HCT116 (cell line): ENCODE results near the gene SLC22A4. TPM values are rescaled to one million over a fixed set of nuclear protein-coding genes. Genes with fewer than 3 reads are reported as not detected.

ENCODE experiments used
- ATAC-seq: fragments of 200-7000 bp; cut with Tn5 transposase; 2 replicates; pipeline ENCODE4 v1.9.1; 2020; ENCODE audit warnings: mild to moderate bottlenecking, moderate library complexity
- BruUV-seq: library from RNA; stranded (reverse); fragments of 400-500 nt; replicated peaks from 2 replicates; lab custom pipeline; 2021; lab: Mats Ljungman, UMichigan
- CTCF ChIA-PET: fragments of 300-600 bp; sonication (Branson Sonifier 250); formaldehyde crosslinking; loops from one replicate; lab custom pipeline; 2021; ENCODE audit warnings: antibody characterized with exemption; lab: Charles Lee
- POLR2A ChIA-PET: fragments of 300-600, 350-600 bp; sonication (Branson Sonifier 250); formaldehyde crosslinking; loops from one replicate; lab custom pipeline; 2021; ENCODE audit warnings: antibody characterized with exemption; lab: Charles Lee
- RAD21 ChIA-PET, 2 experiments: fragments of 300-600 bp; sonication (Branson Sonifier 250); formaldehyde crosslinking; loops; one replicate each; lab custom pipeline; 2023; ENCODE audit warnings: low total read pairs in 2 of 2; ENCODE audit not compliant: uncharacterized antibody in 2 of 2, unreplicated experiment in 2 of 2, low non-redundant PET in 1 of 2; lab: Charles Lee
- DNase-seq: peaks from one replicate; pipeline ENCODE4 v3.0.0-alpha.2; 2010; ENCODE audit warnings: low read depth, low spot score
- H2AFZ ChIP-seq: fragments of 200-600 bp; shearing (Covaris generic), sonication (generic); 2 replicates; pipeline ENCODE4 v1.6.1; 2017; ENCODE audit warnings: low read depth, mixed run types, mixed read lengths, antibody characterized with exemption, low read length; ENCODE audit not compliant: poor library complexity, severe bottlenecking
- H3K27ac ChIP-seq: 2 replicates; pipeline ENCODE4 v1.5.1; 2012; ENCODE audit warnings: low read depth, low read length
- H3K27me3 ChIP-seq: fragments of 200-600 bp; sonication (generic); 2 replicates; pipeline ENCODE4 v1.6.1; 2016; ENCODE audit warnings: mixed run types, low read length, mixed read lengths; ENCODE audit not compliant: insufficient read depth
- H3K36me3 ChIP-seq, 2 experiments: fragments of 200-500 bp in 1 of 2; fragments of 200-600 bp in 1 of 2; sonication (Bioruptor generic) in 1 of 2; sonication (generic) in 1 of 2; 2 replicates each; pipeline versions ENCODE4 v1.5.1 to v1.6.1; 2014 to 2016; ENCODE audit warnings: low read length in 2 of 2, inconsistent platforms in 1 of 2, mixed read lengths in 1 of 2, mixed run types in 1 of 2; ENCODE audit not compliant: insufficient read depth in 2 of 2, control insufficient read depth in 1 of 2
- H3K4me1 ChIP-seq, 2 experiments: fragments of 200-600 bp in 1 of 2; sonication (generic) in 1 of 2; 2 replicates each; pipeline versions ENCODE4 v1.5.1 to v1.6.1; 2012 to 2017; ENCODE audit warnings: low read length in 2 of 2, inconsistent platforms in 1 of 2, mild to moderate bottlenecking in 1 of 2, mixed read lengths in 1 of 2, mixed run types in 1 of 2, moderate library complexity in 1 of 2; ENCODE audit not compliant: insufficient read depth in 2 of 2, control insufficient read depth in 1 of 2
- H3K4me2 ChIP-seq: fragments of 200-600 bp; sonication (generic); 2 replicates; pipeline ENCODE4 v1.6.1; 2017; ENCODE audit warnings: mixed run types, low read length, mixed read lengths
- H3K4me3 ChIP-seq, 2 experiments: fragments of 200-600 bp in 1 of 2; sonication (generic) in 1 of 2; replicated peaks in 1 of 2; 2 replicates each; pipeline ENCODE4 v1.5.1; 2011 to 2016; ENCODE audit warnings: low read length in 2 of 2, control low read depth in 1 of 2, low read depth in 1 of 2, mild to moderate bottlenecking in 1 of 2, mixed read lengths in 1 of 2, mixed run types in 1 of 2
- H3K79me2 ChIP-seq: fragments of 200-600 bp; sonication (generic); 2 replicates; pipeline ENCODE4 v1.6.1; 2017; ENCODE audit warnings: mild to moderate bottlenecking, mixed run types, low read length, moderate library complexity, mixed read lengths; ENCODE audit not compliant: insufficient read depth
- H3K9ac ChIP-seq: fragments of 200-600 bp; sonication (generic); 2 replicates; pipeline ENCODE4 v1.6.1; 2016; ENCODE audit warnings: low read length, mixed read lengths
- H3K9me2 ChIP-seq: fragments of 200-600 bp; sonication (generic), shearing (Covaris generic); 2 replicates; pipeline ENCODE4 v1.6.1; 2017; ENCODE audit warnings: mixed run types, mild to moderate bottlenecking, moderate library complexity; ENCODE audit not compliant: insufficient read depth
- H3K9me3 ChIP-seq, 2 experiments: fragments of 200-500 bp in 1 of 2; fragments of 200-600 bp in 1 of 2; sonication (Bioruptor generic) in 1 of 2; sonication (generic) in 1 of 2; 2 replicates each; pipeline ENCODE4 v1.6.1; 2014 to 2017; ENCODE audit warnings: low read length in 2 of 2, mixed read lengths in 2 of 2, inconsistent platforms in 1 of 2, low read depth in 1 of 2, mild to moderate bottlenecking in 1 of 2, mixed run types in 1 of 2, moderate library complexity in 1 of 2; ENCODE audit not compliant: control insufficient read depth in 1 of 2, insufficient read depth in 1 of 2
- H4K20me1 ChIP-seq: fragments of 200-600 bp; sonication (generic), shearing (Covaris generic); 2 replicates; pipeline ENCODE4 v1.6.1; 2017; ENCODE audit warnings: mixed run types, mild to moderate bottlenecking, moderate library complexity; ENCODE audit not compliant: insufficient read depth
- CEBPB ChIP-seq: IDR thresholded peaks from 2 replicates; pipeline ENCODE4 v1.6.1; 2012; ENCODE audit warnings: low read depth
- SIN3A ChIP-seq: IDR thresholded peaks from 2 replicates; pipeline ENCODE4 v1.6.1; 2012; ENCODE audit warnings: low read depth
- SRF ChIP-seq: IDR thresholded peaks from 2 replicates; pipeline ENCODE4 v1.6.1; 2012; ENCODE audit warnings: low read depth
- TCF7L2 ChIP-seq: IDR thresholded peaks from 2 replicates; pipeline ENCODE4 v1.7.0; 2011; ENCODE audit warnings: borderline replicate concordance, inconsistent platforms; ENCODE audit not compliant: insufficient read depth, insufficient read length; ENCODE audit errors: extremely low read depth
- intact Hi-C: fragments of 100-400 bp; cut with micrococcal nuclease; formaldehyde crosslinking; loops from 2 replicates; pipeline ENCODE4 v1.10.0; 2022
- total RNA-seq: library from RNA; stranded (reverse); gene quantifications from one replicate; pipeline ENCODE4 v1.2.1, GENCODE V29; 2021; ENCODE audit not compliant: unreplicated experiment
- TF ChIP-seq, protein P1 (sequence below), 3 experiments: fragments of 200-600 bp in 1 of 3; sonication (generic) in 1 of 3; IDR thresholded peaks in 2 of 3; conservative IDR thresholded peaks in 1 of 3; 2 replicates each; pipeline ENCODE4 v1.5.1; 2012 to 2017; ENCODE audit warnings: low read depth in 2 of 3, low read length in 2 of 3, antibody characterized with exemption in 1 of 3, borderline replicate concordance in 1 of 3, control low read depth in 1 of 3, mild to moderate bottlenecking in 1 of 3, mixed read lengths in 1 of 3, mixed run types in 1 of 3, moderate library complexity in 1 of 3; ENCODE audit not compliant: insufficient read depth in 1 of 3
- TF ChIP-seq, protein P2 (sequence below): IDR thresholded peaks from 2 replicates; pipeline ENCODE4 v1.6.1; 2012

SLC22A4 gene
- total RNA-seq, 1 experiment from 2014 or later, result 0.59 TPM

DNA sequence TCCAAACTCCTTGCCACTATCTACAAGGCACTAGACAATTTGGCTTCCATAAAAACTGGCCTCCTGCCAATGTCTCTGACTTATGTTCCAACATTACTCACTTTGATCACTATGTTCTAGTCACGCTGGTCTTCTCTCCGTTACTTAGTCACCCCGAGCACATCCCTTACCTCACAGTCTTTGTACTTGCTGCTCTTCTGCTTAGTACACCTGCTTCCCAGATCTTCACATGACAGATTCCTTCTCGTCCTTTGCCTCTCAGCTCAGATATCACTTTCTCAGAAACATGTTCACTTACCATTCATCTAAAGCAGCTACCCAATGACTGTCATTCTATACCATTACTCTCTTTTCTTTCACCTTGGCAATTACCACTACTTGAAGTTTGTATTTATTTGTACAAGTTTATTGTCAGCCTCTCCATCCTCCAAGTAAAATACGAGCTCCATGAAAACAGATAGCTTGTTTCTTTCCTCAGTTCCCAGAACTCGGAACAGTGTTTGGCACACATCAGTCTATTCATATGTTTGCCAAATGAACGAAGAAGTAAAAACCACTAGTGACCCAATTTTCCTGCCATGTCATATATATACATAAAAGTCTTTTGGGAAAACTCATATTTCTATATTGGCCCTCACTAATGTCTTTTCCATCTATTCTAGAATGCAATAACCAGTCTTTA, 69.4 kb downstream of the SLC22A4 start:
- peak; percentile 47 for DNase-seq
- no peaks in the 10 kb centered on the region for H3K9me2 ChIP-seq
- ChIA-PET RAD21 (no interaction called here), POLR2A (no interaction called here), CTCF (no interaction called here)
- TF ChIP-seq TCF7L2, result peak; percentile 54
- TF ChIP-seq CEBPB, result no peak
- TF ChIP-seq SIN3A, result 0 out of 2 replicates have a peak, but pooled peaks have one; percentile 29
- H3K79me2 ChIP-seq, result no peaks in the 10 kb centered on the region
- 0 out of 4 replicates have a peak, but pooled peaks cover 0 to 5% of the 10 kb centered on the region in 2 experiments for H3K36me3 ChIP-seq
- H3K4me3 ChIP-seq, result 0 out of 4 replicates have a peak overlapping the region, but pooled peaks of 1 of the 2 experiments have one; percentile 9
- intact Hi-C loops, result loop anchor here (10.0 kb wide), 1 partner anchor 189 kb away; no protein-coding TSS in a partner anchor
- H3K9me3 ChIP-seq, result no peaks in the 10 kb centered on the region
- H3K4me2 ChIP-seq, result peak overlapping the region; percentile 44
- BruUV-seq, result no TSS peak
- H3K4me1 ChIP-seq, result peaks cover 18 to 35% of the 10 kb centered on the region in 2 experiments
- H4K20me1 ChIP-seq, result no peaks in the 10 kb centered on the region
- H2AFZ ChIP-seq, result no peak overlapping the region
- peak; percentile 71 for ATAC-seq
- H3K27ac ChIP-seq, result no peak overlapping the region
- H3K27me3 ChIP-seq, result no peaks in the 10 kb centered on the region
- H3K9ac ChIP-seq, result no peak overlapping the region

DNA sequence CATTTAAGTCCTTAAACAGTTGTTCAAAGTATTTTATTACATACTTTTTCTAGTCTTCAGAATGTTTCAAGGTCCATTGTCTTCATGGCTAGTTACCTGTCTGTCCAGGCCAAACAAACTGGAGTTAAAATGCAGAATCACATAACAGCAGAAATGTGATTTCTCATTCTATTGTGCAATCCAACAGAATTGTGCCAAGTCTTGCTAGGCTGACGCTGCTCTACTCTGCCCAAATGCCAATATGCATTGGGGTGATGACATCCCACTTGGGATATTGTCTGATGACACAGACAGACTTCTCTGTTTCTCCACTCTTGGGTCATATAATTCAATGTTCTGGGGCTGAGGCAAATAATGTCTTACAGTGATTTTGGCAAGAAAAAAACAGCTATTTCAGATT, 70.1 kb downstream of the SLC22A4 start:
- Histone ChIP-seq H2AFZ (no peak overlapping the region), H3K4me3 (no peak overlapping the region), H3K9me2 (no peaks in the 10 kb centered on the region), H3K4me1 (peaks cover 18 to 40% of the 10 kb centered on the region in 2 experiments), H3K9me3 (no peaks in the 10 kb centered on the region), H3K4me2 (peak overlapping the region; percentile 53; the same call in 1 of the 2 replicates), H3K79me2 (no peaks in the 10 kb centered on the region), H3K27me3 (no peaks in the 10 kb centered on the region), H3K36me3 (0 out of 4 replicates have a peak, but pooled peaks cover 0 to 5% of the 10 kb centered on the region in 2 experiments), H3K27ac (no peak overlapping the region), H3K9ac (no peak overlapping the region), H4K20me1 (no peaks in the 10 kb centered on the region)
- DNase-seq, result no peak
- CTCF ChIA-PET, result no interaction called here
- RAD21 ChIA-PET, result no interaction called here
- POLR2A ChIA-PET, result no interaction called here
- no TSS peak for BruUV-seq
- ATAC-seq, result no peak
- TF ChIP-seq, protein P1, sequence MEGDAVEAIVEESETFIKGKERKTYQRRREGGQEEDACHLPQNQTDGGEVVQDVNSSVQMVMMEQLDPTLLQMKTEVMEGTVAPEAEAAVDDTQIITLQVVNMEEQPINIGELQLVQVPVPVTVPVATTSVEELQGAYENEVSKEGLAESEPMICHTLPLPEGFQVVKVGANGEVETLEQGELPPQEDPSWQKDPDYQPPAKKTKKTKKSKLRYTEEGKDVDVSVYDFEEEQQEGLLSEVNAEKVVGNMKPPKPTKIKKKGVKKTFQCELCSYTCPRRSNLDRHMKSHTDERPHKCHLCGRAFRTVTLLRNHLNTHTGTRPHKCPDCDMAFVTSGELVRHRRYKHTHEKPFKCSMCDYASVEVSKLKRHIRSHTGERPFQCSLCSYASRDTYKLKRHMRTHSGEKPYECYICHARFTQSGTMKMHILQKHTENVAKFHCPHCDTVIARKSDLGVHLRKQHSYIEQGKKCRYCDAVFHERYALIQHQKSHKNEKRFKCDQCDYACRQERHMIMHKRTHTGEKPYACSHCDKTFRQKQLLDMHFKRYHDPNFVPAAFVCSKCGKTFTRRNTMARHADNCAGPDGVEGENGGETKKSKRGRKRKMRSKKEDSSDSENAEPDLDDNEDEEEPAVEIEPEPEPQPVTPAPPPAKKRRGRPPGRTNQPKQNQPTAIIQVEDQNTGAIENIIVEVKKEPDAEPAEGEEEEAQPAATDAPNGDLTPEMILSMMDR (IDR thresholded peaks at IDR 0.05 in 2 of 3, conservative IDR thresholded peaks at IDR 0.05 in 1 of 3; ENCODE audit: borderline replicate concordance in 1 of 3, insufficient read depth in 1 of 3, low read depth in 2 of 3, low read length in 2 of 3), result no peak
- no peak for TF ChIP-seq SRF
- TF ChIP-seq, protein P2, sequence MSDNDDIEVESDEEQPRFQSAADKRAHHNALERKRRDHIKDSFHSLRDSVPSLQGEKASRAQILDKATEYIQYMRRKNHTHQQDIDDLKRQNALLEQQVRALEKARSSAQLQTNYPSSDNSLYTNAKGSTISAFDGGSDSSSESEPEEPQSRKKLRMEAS, result no peak
- intact Hi-C loops, result loop anchor here (10.0 kb wide), 1 partner anchor 190 kb away; no protein-coding TSS in a partner anchor
